ENCODE measurements around the gene CCDC124.

GRCh38 chr19:17908244-17908643 is 24.6 kb upstream of the CCDC124 start:
- TF ChIP-seq CTCF (optimal IDR thresholded peaks at IDR 0.05 in 1 of 3, IDR thresholded peaks at IDR 0.05 in 1 of 3, conservative IDR thresholded peaks at IDR 0.05 in 1 of 3; ENCODE audit: extremely low read depth in 1 of 3, insufficient read depth in 2 of 3, low read length in 3 of 3), result no peak
- TF ChIP-seq EZH2 (IDR thresholded peaks at IDR 0.05; ENCODE audit: low read length), result no peak
